SU-DHL-6 (cell line): Measurements from ENCODE around the gene CACNG7.

Source experiments
- H2AFZ ChIP-seq: fragments of 200-600 bp; sonication (generic); 2 replicates; pipeline ENCODE4 v1.6.1; 2014; ENCODE audit warnings: low read depth, mild to moderate bottlenecking, moderate library complexity, mixed read lengths, antibody characterized with exemption, low read length; ENCODE audit not compliant: severe bottlenecking
- H3F3A ChIP-seq: fragments of 200-600 bp; shearing (Covaris generic); 2 replicates; pipeline ENCODE4 v1.6.0; 2016; ENCODE audit warnings: antibody characterized with exemption, mild to moderate bottlenecking; ENCODE audit not compliant: insufficient read depth
- H3K27ac ChIP-seq: fragments of 200-600 bp; sonication (generic); 2 replicates; pipeline ENCODE4 v1.5.1; 2016; ENCODE audit warnings: low read depth, mild to moderate bottlenecking, low read length, moderate library complexity, mixed read lengths
- H3K27me3 ChIP-seq: fragments of 200-600 bp; sonication (generic), shearing (Covaris generic); 2 replicates; pipeline ENCODE4 v1.6.0; 2014; ENCODE audit warnings: mild to moderate bottlenecking, low read length
- H3K36me3 ChIP-seq: fragments of 200-600 bp; sonication (generic); 2 replicates; pipeline ENCODE4 v1.6.1; 2014; ENCODE audit warnings: mild to moderate bottlenecking, low read length, mixed read lengths
- H3K4me2 ChIP-seq: fragments of 300-600, 200-600 bp; shearing (Covaris generic), sonication (generic); 2 replicates; pipeline ENCODE4 v1.6.0; 2014; ENCODE audit warnings: low read length, low read depth, mild to moderate bottlenecking; ENCODE audit not compliant: poor library complexity, severe bottlenecking
- H3K4me3 ChIP-seq: fragments of 200-600 bp; sonication (generic); 2 replicates; pipeline ENCODE4 v1.5.1; 2014; ENCODE audit warnings: antibody characterized with exemption, low read length, mild to moderate bottlenecking, mixed read lengths; ENCODE audit not compliant: insufficient read depth, poor library complexity, severe bottlenecking
- H3K79me2 ChIP-seq: fragments of 200-600 bp; sonication (generic); 2 replicates; pipeline ENCODE4 v1.6.1; 2014; ENCODE audit warnings: mild to moderate bottlenecking, low read length, moderate library complexity; ENCODE audit not compliant: insufficient read depth
- H3K9ac ChIP-seq: fragments of 200-600 bp; sonication (generic); 2 replicates; pipeline ENCODE4 v1.7.0; 2014; ENCODE audit warnings: mild to moderate bottlenecking, low read length
- H3K9me2 ChIP-seq: fragments of 200-600 bp; sonication (generic); replicated peaks from 2 replicates; pipeline ENCODE4 v1.6.1; 2014; ENCODE audit warnings: low read length; ENCODE audit not compliant: insufficient read depth
- H3K9me3 ChIP-seq: fragments of 200-600 bp; sonication (generic); 2 replicates; pipeline ENCODE4 v1.6.1; 2014; ENCODE audit warnings: low read length, mixed read lengths; ENCODE audit not compliant: insufficient read depth
- H4K20me1 ChIP-seq: fragments of 200-600 bp; sonication (generic); 2 replicates; pipeline ENCODE4 v1.6.1; 2014; ENCODE audit warnings: low read depth, mild to moderate bottlenecking, antibody characterized with exemption, low read length, moderate library complexity, mixed read lengths
- EZH2phosphoT487 ChIP-seq: fragments of 200-600 bp; sonication (generic), shearing (Covaris generic); conservative IDR thresholded peaks from 2 replicates; pipeline ENCODE4 v1.6.1; 2018; ENCODE audit warnings: mild to moderate bottlenecking, antibody characterized with exemption, low read length, moderate library complexity, mixed read lengths
- TF ChIP-seq, protein P1 (sequence below): fragments of 200-600 bp; sonication (generic); IDR thresholded peaks from one replicate; pipeline ENCODE4 v1.5.1; 2017; ENCODE audit warnings: antibody characterized with exemption, mild to moderate bottlenecking, low read length, moderate library complexity; ENCODE audit not compliant: insufficient read depth, poor library complexity, severe bottlenecking

CACNG7 gene

DNA sequence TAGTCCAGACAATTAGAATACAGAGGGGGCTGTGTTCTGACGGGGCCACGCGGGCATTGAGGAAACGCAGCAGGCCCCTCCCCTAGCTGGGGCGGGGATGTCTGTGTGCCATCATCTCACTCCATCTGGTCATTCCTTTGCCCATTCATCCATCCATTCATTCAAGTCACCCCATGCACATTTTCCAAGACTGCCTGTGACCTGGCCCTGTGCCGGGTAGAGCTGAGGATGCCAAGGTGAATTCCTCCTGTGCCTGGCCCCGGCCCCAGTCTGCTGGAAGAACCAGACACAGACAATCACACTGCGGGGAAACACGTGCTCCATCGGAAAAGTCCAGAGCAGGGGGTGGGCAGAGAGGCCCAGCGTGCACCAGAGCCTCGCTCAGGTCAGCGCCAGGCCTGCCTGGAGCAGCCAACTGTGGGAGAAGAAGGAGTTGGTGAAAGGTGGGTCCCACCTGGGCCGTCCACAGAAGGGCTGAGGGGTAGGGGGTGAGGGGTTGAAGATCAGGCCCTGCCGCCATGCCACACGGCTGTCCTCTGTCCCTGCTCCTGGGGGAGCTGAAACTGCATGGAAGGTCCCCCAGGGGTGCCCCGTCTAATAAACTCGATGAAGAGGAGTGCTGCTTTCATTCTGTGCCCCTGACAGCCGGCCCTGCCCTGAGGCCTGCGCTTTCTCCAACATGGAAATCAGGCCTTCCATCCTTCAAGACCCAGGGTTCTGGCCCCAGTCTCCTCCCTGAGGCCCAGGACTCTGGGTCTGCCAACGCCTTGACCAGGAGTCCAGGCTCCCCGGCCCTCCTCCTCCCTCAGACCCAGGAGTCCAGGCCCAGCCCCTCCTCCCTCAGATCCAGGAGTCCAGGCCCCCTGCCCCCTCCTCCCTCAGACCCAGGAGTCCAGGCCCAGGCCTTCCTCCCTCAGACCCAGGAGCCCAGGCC is 80.8 kb downstream of the CACNG7 start:
- Histone ChIP-seq H3F3A (no peaks in the 10 kb centered on the region), H3K9me3 (no peaks in the 10 kb centered on the region), H3K9ac (no peak overlapping the region), H3K36me3 (no peaks in the 10 kb centered on the region), H3K27me3 (no peaks in the 10 kb centered on the region), H3K4me2 (no peak overlapping the region), H3K9me2 (no peaks in the 10 kb centered on the region), H2AFZ (no peak overlapping the region), H3K79me2 (no peaks in the 10 kb centered on the region), H3K4me3 (no peak overlapping the region), H4K20me1 (no peaks in the 10 kb centered on the region), H3K27ac (no peak overlapping the region)
- TF ChIP-seq EZH2phosphoT487, result no peak
- TF ChIP-seq, protein P1, sequence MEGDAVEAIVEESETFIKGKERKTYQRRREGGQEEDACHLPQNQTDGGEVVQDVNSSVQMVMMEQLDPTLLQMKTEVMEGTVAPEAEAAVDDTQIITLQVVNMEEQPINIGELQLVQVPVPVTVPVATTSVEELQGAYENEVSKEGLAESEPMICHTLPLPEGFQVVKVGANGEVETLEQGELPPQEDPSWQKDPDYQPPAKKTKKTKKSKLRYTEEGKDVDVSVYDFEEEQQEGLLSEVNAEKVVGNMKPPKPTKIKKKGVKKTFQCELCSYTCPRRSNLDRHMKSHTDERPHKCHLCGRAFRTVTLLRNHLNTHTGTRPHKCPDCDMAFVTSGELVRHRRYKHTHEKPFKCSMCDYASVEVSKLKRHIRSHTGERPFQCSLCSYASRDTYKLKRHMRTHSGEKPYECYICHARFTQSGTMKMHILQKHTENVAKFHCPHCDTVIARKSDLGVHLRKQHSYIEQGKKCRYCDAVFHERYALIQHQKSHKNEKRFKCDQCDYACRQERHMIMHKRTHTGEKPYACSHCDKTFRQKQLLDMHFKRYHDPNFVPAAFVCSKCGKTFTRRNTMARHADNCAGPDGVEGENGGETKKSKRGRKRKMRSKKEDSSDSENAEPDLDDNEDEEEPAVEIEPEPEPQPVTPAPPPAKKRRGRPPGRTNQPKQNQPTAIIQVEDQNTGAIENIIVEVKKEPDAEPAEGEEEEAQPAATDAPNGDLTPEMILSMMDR, result no peak

DNA sequence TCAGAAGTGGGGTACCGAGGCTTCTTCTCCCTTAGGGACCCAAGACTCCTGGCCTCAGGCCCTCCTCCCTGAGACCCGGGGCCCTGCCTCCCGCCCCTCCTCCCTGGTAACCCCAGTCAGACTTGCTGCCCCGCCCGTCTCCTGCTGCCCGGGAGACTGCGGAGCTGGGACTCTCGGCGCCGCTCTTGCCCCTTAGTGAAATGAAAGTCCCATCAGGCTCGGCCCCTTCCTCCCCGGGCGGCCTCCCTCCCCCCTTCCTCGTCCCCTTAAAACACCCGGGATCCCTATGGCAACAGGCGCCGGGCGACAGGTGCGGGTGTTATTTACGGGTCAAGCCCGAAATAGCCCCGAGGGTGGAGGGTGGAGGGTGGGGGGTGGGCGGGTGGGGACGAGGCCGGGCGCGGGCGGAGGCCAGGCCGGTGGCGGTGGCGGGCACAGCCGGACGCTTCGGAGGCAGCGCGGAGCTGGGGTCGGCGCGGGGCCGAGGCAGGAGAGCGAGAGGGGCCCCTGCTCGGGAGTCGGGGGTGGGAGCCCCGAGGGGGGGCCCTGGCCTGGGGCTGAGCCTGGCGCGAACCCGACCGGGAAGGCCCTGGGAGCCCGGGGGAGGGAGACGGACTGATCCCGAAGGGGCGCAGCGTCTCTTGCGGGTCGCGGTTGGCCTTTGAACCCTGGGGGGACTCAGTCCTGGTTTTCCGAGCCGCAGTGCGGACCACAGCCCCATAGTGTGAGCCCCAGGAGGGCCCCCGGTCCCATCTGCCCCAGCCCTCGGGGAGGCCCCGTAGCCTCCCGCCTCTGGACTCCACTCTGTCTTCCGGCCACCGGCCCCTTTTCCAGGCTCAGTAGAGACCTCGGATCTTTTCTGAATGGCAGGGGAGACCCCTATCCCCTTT is 82.4 kb downstream of the CACNG7 start, which contains the start of gene CACNG6:
Gene CACNG6, plus strand, starts transcription at position 414 of the 890 bp plus-strand sequence. CDS start 1,241 bp downstream, outside the sequence.
- H3K36me3 ChIP-seq, result no peaks in the 10 kb centered on the region
- no peak within 1 kb of the TSS for H3K27ac ChIP-seq
- no peak within 1 kb of the TSS for H2AFZ ChIP-seq
- H3K9ac ChIP-seq, result no peak within 1 kb of the TSS
- no peak within 1 kb of the TSS for H3K4me2 ChIP-seq
- no peaks in the 10 kb centered on the region for H4K20me1 ChIP-seq
- H3K27me3 ChIP-seq, result no peaks in the 10 kb centered on the region
- H3F3A ChIP-seq, result no peaks in the 10 kb centered on the region
- no peak within 1 kb of the TSS for H3K4me3 ChIP-seq
- H3K9me3 ChIP-seq, result no peaks in the 10 kb centered on the region
- no peak for TF ChIP-seq EZH2phosphoT487
- TF ChIP-seq, protein P1, result no peak
- no peaks in the 10 kb centered on the region for H3K9me2 ChIP-seq
- H3K79me2 ChIP-seq, result no peaks in the 10 kb centered on the region

DNA sequence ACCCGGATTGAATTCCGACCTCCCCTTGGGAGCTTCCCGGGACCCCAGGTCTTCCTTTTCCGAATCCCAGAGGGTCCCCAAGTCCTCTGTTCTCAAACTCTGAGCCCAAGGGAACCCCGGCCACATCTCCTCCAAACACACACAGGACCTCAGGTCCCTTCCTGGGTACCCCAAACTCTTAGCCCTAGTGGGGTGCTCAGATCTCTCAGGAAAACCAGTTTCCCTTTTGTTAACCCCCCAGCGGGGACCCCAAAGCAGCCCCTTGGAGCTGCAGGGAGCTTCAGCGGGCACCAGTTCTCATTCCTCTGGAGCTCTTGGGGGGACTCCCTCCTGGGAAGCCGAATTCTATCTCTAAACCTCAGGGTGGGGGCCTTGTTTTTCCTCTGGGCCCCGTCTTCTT is 83.1 kb downstream of the CACNG7 start:
- no peak for TF ChIP-seq EZH2phosphoT487
- TF ChIP-seq, protein P1, result no peak
- Histone ChIP-seq H3K36me3 (no peaks in the 10 kb centered on the region), H4K20me1 (no peaks in the 10 kb centered on the region), H3F3A (no peaks in the 10 kb centered on the region), H3K79me2 (no peaks in the 10 kb centered on the region), H3K9me2 (no peaks in the 10 kb centered on the region), H3K9ac (no peak overlapping the region), H3K4me2 (no peak overlapping the region), H3K9me3 (no peaks in the 10 kb centered on the region), H3K27me3 (no peaks in the 10 kb centered on the region), H3K4me3 (no peak overlapping the region), H3K27ac (no peak overlapping the region), H2AFZ (no peak overlapping the region)
